ENCODE results near the gene ATP11A. TPM values are rescaled to one million over a fixed set of nuclear protein-coding genes. Genes with fewer than 3 reads are reported as not detected.

Gene ATP11A
- polyA plus RNA-seq, 4 donors, result 34.2 to 64.6 (median 47.8) TPM

- DNase-seq (ENCODE audit: low read depth in 4 of 4, low spot score in 2 of 4), result no peak
Measured at GRCh38 chr13:112720814-112721197, 31.0 kb downstream of the ATP11A start.

- DNase-seq (ENCODE audit: low read depth in 4 of 4, low spot score in 2 of 4), result no peak
Measured at GRCh38 chr13:112721198-112722104, 31.6 kb downstream of the ATP11A start.

- no peak for DNase-seq (ENCODE audit: low read depth in 4 of 4, low spot score in 2 of 4)
Measured at GRCh38 chr13:112722433-112723263, 32.8 kb downstream of the ATP11A start.

GRCh38 chr13:112723771-112724170, 33.9 kb downstream of the ATP11A start:
- no peak for DNase-seq (ENCODE audit: low read depth in 4 of 4, low spot score in 2 of 4)

GRCh38 chr13:112724788-112725345, 35.0 kb downstream of the ATP11A start:
- DNase-seq (ENCODE audit: low read depth in 4 of 4, low spot score in 2 of 4), result no peak

- DNase-seq (ENCODE audit: low read depth in 4 of 4, low spot score in 2 of 4), result no peak
Measured at GRCh38 chr13:112725346-112726015, 35.6 kb downstream of the ATP11A start.

GRCh38 chr13:112726016-112726767, 36.4 kb downstream of the ATP11A start:
- no peak for DNase-seq (ENCODE audit: low read depth in 4 of 4, low spot score in 2 of 4)

- DNase-seq (ENCODE audit: low read depth in 4 of 4, low spot score in 2 of 4), result no peak
Measured at GRCh38 chr13:112727581-112727980, 37.7 kb downstream of the ATP11A start.

- no peak for DNase-seq (ENCODE audit: low read depth in 4 of 4, low spot score in 2 of 4)
Measured at GRCh38 chr13:112728375-112729126, 38.7 kb downstream of the ATP11A start.

GRCh38 chr13:112729408-112729807, 39.6 kb downstream of the ATP11A start:
- no peak for DNase-seq (ENCODE audit: low read depth in 4 of 4, low spot score in 2 of 4)

GRCh38 chr13:112730157-112730671, 40.4 kb downstream of the ATP11A start:
- no peak for DNase-seq (ENCODE audit: low read depth in 4 of 4, low spot score in 2 of 4)

GRCh38 chr13:112731667-112732616, 42.1 kb downstream of the ATP11A start:
- DNase-seq (ENCODE audit: low read depth in 4 of 4, low spot score in 2 of 4), result no peak

GRCh38 chr13:112732679-112733078, 42.8 kb downstream of the ATP11A start:
- no peak for DNase-seq (ENCODE audit: low read depth in 4 of 4, low spot score in 2 of 4)

- DNase-seq (ENCODE audit: low read depth in 4 of 4, low spot score in 2 of 4), result no peak
Measured at GRCh38 chr13:112733112-112733511, 43.3 kb downstream of the ATP11A start.

GRCh38 chr13:112733661-112734379, 44.0 kb downstream of the ATP11A start:
- no peak for DNase-seq (ENCODE audit: low read depth in 4 of 4, low spot score in 2 of 4)

- DNase-seq (ENCODE audit: low read depth in 4 of 4, low spot score in 2 of 4), result no peak
Measured at GRCh38 chr13:112734696-112735547, 45.1 kb downstream of the ATP11A start.
